Suprapubic skin (tissue), 4 donors: Measurements from ENCODE around the gene AGPAT2. TPM values are rescaled to one million over a fixed set of nuclear protein-coding genes. Genes with fewer than 3 reads are reported as not detected.

ENCODE experiments used
- DNase-seq, 2 donors: peaks; one replicate each; pipeline ENCODE4 v3.0.0-alpha.2; 2019; ENCODE audit warnings: low spot score in 2 of 2
- H3K27ac ChIP-seq: fragments of 200-600 bp; sonication (generic); one replicate; pipeline ENCODE4 v1.5.1; 2019
- H3K27me3 ChIP-seq: fragments of 200-600 bp; sonication (generic); one replicate; pipeline ENCODE4 v1.5.1; 2019
- H3K36me3 ChIP-seq: fragments of 200-600 bp; sonication (generic); one replicate; pipeline ENCODE4 v1.5.1; 2019
- H3K4me1 ChIP-seq: fragments of 200-600 bp; sonication (generic); one replicate; pipeline ENCODE4 v1.5.1; 2019
- H3K4me3 ChIP-seq: fragments of 200-600 bp; sonication (generic); one replicate; pipeline ENCODE4 v1.5.1; 2019; ENCODE audit warnings: mild to moderate bottlenecking
- H3K9me3 ChIP-seq: fragments of 200-600 bp; sonication (generic); one replicate; pipeline ENCODE4 v1.5.1; 2019
- CTCF ChIP-seq, 2 donors: fragments of 200-600 bp in 1 of 2; fragments of 450-650 bp in 1 of 2; sonication (generic) in 1 of 2; IDR thresholded peaks; one replicate each; pipeline ENCODE4 v1.5.1; 2016 to 2019; ENCODE audit warnings: antibody characterized with exemption in 2 of 2, mild to moderate bottlenecking in 1 of 2, moderate library complexity in 1 of 2
- EP300 ChIP-seq: sonication (generic); formaldehyde crosslinking; IDR thresholded peaks from one replicate; pipeline ENCODE4 v1.6.1; 2017; ENCODE audit warnings: antibody characterized with exemption
- POLR2A ChIP-seq, 2 donors: fragments of 450-650 bp; IDR thresholded peaks; one replicate each; pipeline ENCODE4 v1.6.1; 2017; ENCODE audit warnings: antibody characterized with exemption in 2 of 2, mild to moderate bottlenecking in 2 of 2, moderate library complexity in 2 of 2
- POLR2AphosphoS5 ChIP-seq, 3 donors: sonication (generic); formaldehyde crosslinking; IDR thresholded peaks; one replicate each; pipeline ENCODE4 v1.6.1; 2017; ENCODE audit warnings: antibody characterized with exemption in 3 of 3
- WGBS: methylation state at CpG from one replicate; pipeline ENCODE4 v1.1.5; 2018; 5-methylcytosine and 5-hydroxymethylcytosine counted together
- total RNA-seq, 4 donors: library from RNA; depleted of rRNA; stranded (reverse); fragments of >200 nt; gene quantifications; one replicate each; pipeline ENCODE4 v1.1.0, GENCODE V29; 2016

The AGPAT2 gene
- total RNA-seq, 4 donors from 2014 or later: 43.5 to 73.2 (median 63.5) TPM

GRCh38 chr9:136688274-136689107 lies 1.2 kb upstream of the AGPAT2 start:
- Histone ChIP-seq H3K27ac (no peak overlapping the region), H3K36me3 (no peaks in the 10 kb centered on the region), H3K4me1 (peaks cover 36% of the 10 kb centered on the region), H3K9me3 (no peaks in the 10 kb centered on the region), H3K27me3 (no peaks in the 10 kb centered on the region), H3K4me3 (no peak overlapping the region)
- TF ChIP-seq CTCF (IDR thresholded peaks at IDR 0.05): no peak
- TF ChIP-seq POLR2A (IDR thresholded peaks at IDR 0.05): no peak
- no peak for TF ChIP-seq POLR2AphosphoS5 (IDR thresholded peaks at IDR 0.05)
- no peak for TF ChIP-seq EP300
- 80% methylated on average over 1 of the region's 21 CpGs for WGBS
- no peak for DNase-seq

- Histone ChIP-seq H3K4me3 (peak overlapping the region; percentile 89), H3K27me3 (no peaks in the 10 kb centered on the region), H3K36me3 (no peaks in the 10 kb centered on the region), H3K4me1 (peaks cover 32% of the 10 kb centered on the region), H3K27ac (peak overlapping the region; percentile 93), H3K9me3 (no peaks in the 10 kb centered on the region)
- TF ChIP-seq CTCF (IDR thresholded peaks at IDR 0.05) (no peak), EP300 (no peak), POLR2AphosphoS5 (IDR thresholded peaks at IDR 0.05) (no peak), POLR2A (IDR thresholded peaks at IDR 0.05) (no peak)
- no peak for DNase-seq
- WGBS: 24% methylated on average over 16 of the region's 37 CpGs
Measured at GRCh38 chr9:136687721-136688223, 515 bp upstream of the AGPAT2 start.

GRCh38 chr9:136686534-136686793 lies 793 bp downstream of the AGPAT2 start:
- Histone ChIP-seq H3K9me3 (no peaks in the 10 kb centered on the region), H3K27me3 (no peaks in the 10 kb centered on the region), H3K36me3 (no peaks in the 10 kb centered on the region), H3K4me3 (peak overlapping the region; percentile 89), H3K4me1 (peaks cover 32% of the 10 kb centered on the region), H3K27ac (peak overlapping the region; percentile 93)
- WGBS: 0% methylated on average over 7 of the region's 20 CpGs
- no peak for DNase-seq
- no peak for TF ChIP-seq POLR2A (IDR thresholded peaks at IDR 0.05)
- no peak for TF ChIP-seq EP300
- no peak for TF ChIP-seq POLR2AphosphoS5 (IDR thresholded peaks at IDR 0.05)
- no peak for TF ChIP-seq CTCF (IDR thresholded peaks at IDR 0.05)

- Histone ChIP-seq H3K27ac (no peak overlapping the region), H3K9me3 (no peaks in the 10 kb centered on the region), H3K36me3 (no peaks in the 10 kb centered on the region), H3K27me3 (no peaks in the 10 kb centered on the region), H3K4me3 (peak overlapping the region; percentile 89), H3K4me1 (peaks cover 32% of the 10 kb centered on the region)
- WGBS: 71% methylated on average over 11 of the region's 19 CpGs
- no peak for TF ChIP-seq EP300
- no peak for TF ChIP-seq CTCF (IDR thresholded peaks at IDR 0.05)
- no peak for TF ChIP-seq POLR2A (IDR thresholded peaks at IDR 0.05)
- TF ChIP-seq POLR2AphosphoS5 (IDR thresholded peaks at IDR 0.05): no peak
- no peak for DNase-seq
Measured at GRCh38 chr9:136685790-136686533, 1.3 kb downstream of the AGPAT2 start.

GRCh38 chr9:136685216-136685615 lies 2.0 kb downstream of the AGPAT2 start:
- 92% methylated on average over 5 of the region's 7 CpGs for WGBS
- no peak for DNase-seq
- no peak for TF ChIP-seq POLR2AphosphoS5 (IDR thresholded peaks at IDR 0.05)
- TF ChIP-seq EP300: no peak
- TF ChIP-seq POLR2A (IDR thresholded peaks at IDR 0.05): no peak
- no peak for TF ChIP-seq CTCF (IDR thresholded peaks at IDR 0.05)
- H3K36me3 ChIP-seq: no peaks in the 10 kb centered on the region
- H3K9me3 ChIP-seq: no peaks in the 10 kb centered on the region
- H3K4me1 ChIP-seq: peaks cover 32% of the 10 kb centered on the region
- H3K27me3 ChIP-seq: no peaks in the 10 kb centered on the region
- peak overlapping the region; percentile 89 for H3K4me3 ChIP-seq
- no peak overlapping the region for H3K27ac ChIP-seq
